Mesendoderm (in vitro differentiated cells): ENCODE data around the gene DEAF1.

Source experiments
- DNase-seq: peaks from one replicate; pipeline ENCODE4 v3.0.0; 2013
- H2AK5ac ChIP-seq: 2 replicates; pipeline ENCODE4 v1.6.1; 2013; ENCODE audit warnings: low read length, inconsistent platforms
- H2BK120ac ChIP-seq: 2 replicates; pipeline ENCODE4 v1.6.1; 2013; ENCODE audit warnings: low read depth, mild to moderate bottlenecking, low read length, moderate library complexity, mixed read lengths
- H2BK15ac ChIP-seq: replicated peaks from 2 replicates; pipeline ENCODE4 v1.6.1; 2013; ENCODE audit warnings: low read depth, mild to moderate bottlenecking, moderate library complexity
- H2BK5ac ChIP-seq: 2 replicates; pipeline ENCODE4 v1.6.1; 2013; ENCODE audit warnings: low read length, inconsistent platforms
- H3K18ac ChIP-seq: 2 replicates; pipeline ENCODE4 v1.6.1; 2013; ENCODE audit warnings: mild to moderate bottlenecking, low read length, mixed read lengths
- H3K23ac ChIP-seq: one replicate; pipeline ENCODE4 v1.6.1; 2013; ENCODE audit warnings: low read length
- H3K27ac ChIP-seq: 2 replicates; pipeline ENCODE4 v1.5.1; 2013; ENCODE audit warnings: low read depth, mild to moderate bottlenecking, inconsistent platforms, low read length, moderate library complexity
- H3K27me3 ChIP-seq: 2 replicates; pipeline ENCODE4 v1.6.1; 2013; ENCODE audit warnings: low read length, control low read depth, mild to moderate bottlenecking, inconsistent platforms; ENCODE audit not compliant: insufficient read depth, poor library complexity
- H3K36me3 ChIP-seq: 2 replicates; pipeline ENCODE4 v1.6.1; 2013; ENCODE audit warnings: low read length, inconsistent platforms; ENCODE audit not compliant: control insufficient read depth, insufficient read depth
- H3K4ac ChIP-seq: one replicate; pipeline ENCODE4 v1.6.1; 2013; ENCODE audit warnings: low read depth, mild to moderate bottlenecking, low read length, moderate library complexity
- H3K4me1 ChIP-seq: 2 replicates; pipeline ENCODE4 v1.6.1; 2013; ENCODE audit warnings: low read depth, low read length, inconsistent platforms; ENCODE audit not compliant: control insufficient read depth
- H3K4me2 ChIP-seq: 2 replicates; pipeline ENCODE4 v1.6.1; 2013; ENCODE audit warnings: low read length
- H3K4me3 ChIP-seq: 2 replicates; pipeline ENCODE4 v1.5.1; 2013; ENCODE audit warnings: mild to moderate bottlenecking, low read length
- H3K56ac ChIP-seq: one replicate; pipeline ENCODE4 v1.6.1; 2013; ENCODE audit warnings: low read length
- H3K79me1 ChIP-seq: 2 replicates; pipeline ENCODE4 v1.6.1; 2013; ENCODE audit warnings: low read length, inconsistent platforms
- H3K79me2 ChIP-seq: 2 replicates; pipeline ENCODE4 v1.6.1; 2013; ENCODE audit warnings: mild to moderate bottlenecking, low read length; ENCODE audit not compliant: control insufficient read depth, insufficient read depth
- H3K9ac ChIP-seq: 2 replicates; pipeline ENCODE4 v1.6.1; 2013; ENCODE audit warnings: low read length, inconsistent platforms
- H4K5ac ChIP-seq: one replicate; pipeline ENCODE4 v1.6.1; 2013; ENCODE audit warnings: low read length
- H4K8ac ChIP-seq: one replicate; pipeline ENCODE4 v1.6.1; 2013; ENCODE audit warnings: low read depth, mild to moderate bottlenecking, control low read depth, low read length, moderate library complexity
- WGBS: extraction: QIAGEN DNeasy Blood & Tissue Kit; methylation state at CpG from one replicate; pipeline ENCODE4 v1.1.7; 2013; ENCODE audit warnings: low lambda C conversion rate, missing lambda C conversion rate; ENCODE audit not compliant: insufficient coverage; ENCODE audit errors: extremely low coverage; 5-methylcytosine and 5-hydroxymethylcytosine counted together

DEAF1 gene

DNA sequence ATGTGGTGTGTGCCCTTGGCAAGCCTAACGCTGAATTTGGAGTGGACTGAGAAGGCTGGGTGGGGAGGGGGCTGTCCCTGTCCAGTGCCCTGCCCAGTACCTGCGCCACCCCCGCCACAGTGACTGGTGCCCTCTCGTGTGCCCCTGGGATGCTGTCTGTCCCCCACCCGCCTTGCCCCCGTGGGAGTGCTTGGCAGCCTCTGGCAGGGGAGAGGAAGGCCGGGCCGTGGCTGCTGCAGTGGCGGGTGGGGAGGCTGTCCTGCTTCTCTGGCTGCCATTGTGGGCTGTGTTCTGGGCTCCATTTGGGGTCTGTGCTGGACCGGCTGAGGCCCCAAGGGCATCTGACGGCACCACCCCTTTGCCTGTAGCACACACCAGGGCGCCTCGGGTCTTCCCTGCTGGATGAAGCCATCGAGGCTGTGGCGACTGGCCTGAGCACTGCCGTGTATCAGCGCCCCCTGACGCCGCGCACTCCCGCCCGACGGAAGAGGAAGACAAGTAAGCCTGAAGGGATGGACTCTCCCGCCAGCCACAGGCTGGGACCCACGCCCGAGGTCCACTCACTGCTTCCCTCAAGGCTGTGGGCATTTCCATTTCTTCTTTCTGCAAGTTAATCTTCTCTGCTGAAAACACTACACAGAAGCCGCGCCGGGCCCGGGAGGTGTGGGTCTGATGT, 96.9 kb downstream of the DEAF1 start:
- no peak overlapping the region for H3K4me2 ChIP-seq
- H3K79me2 ChIP-seq = no peaks in the 10 kb centered on the region
- H2AK5ac ChIP-seq = no peak overlapping the region
- H2BK15ac ChIP-seq = no peak overlapping the region
- no peaks in the 10 kb centered on the region for H3K4me1 ChIP-seq
- H3K27me3 ChIP-seq = no peaks in the 10 kb centered on the region
- H3K36me3 ChIP-seq = peaks cover 32% of the 10 kb centered on the region
- no CpG with 5 or more reads among the region's 30 CpGs for WGBS
- H3K4me3 ChIP-seq = no peak overlapping the region
- H3K79me1 ChIP-seq = peaks cover 5% of the 10 kb centered on the region
- H4K5ac ChIP-seq = no peak overlapping the region
- H3K18ac ChIP-seq = no peak overlapping the region
- no peak overlapping the region for H4K8ac ChIP-seq
- no peak overlapping the region for H3K9ac ChIP-seq
- H2BK5ac ChIP-seq = no peak overlapping the region
- DNase-seq = no peak
- H3K27ac ChIP-seq = no peak overlapping the region
- H3K56ac ChIP-seq = no peak overlapping the region
- H3K4ac ChIP-seq = no peak overlapping the region
- no peak overlapping the region for H3K23ac ChIP-seq
- H2BK120ac ChIP-seq = no peak overlapping the region

- H3K4me3 ChIP-seq = no peak overlapping the region
- H3K18ac ChIP-seq = no peak overlapping the region
- H3K23ac ChIP-seq = no peak overlapping the region
- H3K79me1 ChIP-seq = peaks cover 5% of the 10 kb centered on the region
- H3K27me3 ChIP-seq = no peaks in the 10 kb centered on the region
- H3K56ac ChIP-seq = no peak overlapping the region
- no peaks in the 10 kb centered on the region for H3K79me2 ChIP-seq
- H3K4me1 ChIP-seq = no peaks in the 10 kb centered on the region
- H2BK15ac ChIP-seq = no peak overlapping the region
- no peak overlapping the region for H2BK5ac ChIP-seq
- WGBS = no CpG with 5 or more reads among the region's 29 CpGs
- DNase-seq = peak; percentile 41
- no peak overlapping the region for H4K5ac ChIP-seq
- H4K8ac ChIP-seq = no peak overlapping the region
- H3K9ac ChIP-seq = no peak overlapping the region
- H3K36me3 ChIP-seq = peaks cover 37% of the 10 kb centered on the region
- H3K4ac ChIP-seq = no peak overlapping the region
- no peak overlapping the region for H2AK5ac ChIP-seq
- H2BK120ac ChIP-seq = no peak overlapping the region
- H3K27ac ChIP-seq = no peak overlapping the region
- no peak overlapping the region for H3K4me2 ChIP-seq
Observed at GRCh38 chr11:597166-597725, 97.8 kb downstream of the DEAF1 start.

GRCh38 chr11:596374-596773, 98.6 kb downstream of the DEAF1 start:
- H3K36me3 ChIP-seq = peaks cover 34% of the 10 kb centered on the region
- H3K4me3 ChIP-seq = no peak overlapping the region
- no peak overlapping the region for H4K8ac ChIP-seq
- H3K4me2 ChIP-seq = no peak overlapping the region
- H3K23ac ChIP-seq = no peak overlapping the region
- H2BK15ac ChIP-seq = no peak overlapping the region
- peaks cover 5% of the 10 kb centered on the region for H3K79me1 ChIP-seq
- DNase-seq = no peak
- H4K5ac ChIP-seq = no peak overlapping the region
- H2AK5ac ChIP-seq = no peak overlapping the region
- no peak overlapping the region for H3K56ac ChIP-seq
- H3K4me1 ChIP-seq = no peaks in the 10 kb centered on the region
- no peaks in the 10 kb centered on the region for H3K79me2 ChIP-seq
- H2BK120ac ChIP-seq = no peak overlapping the region
- no CpG with 5 or more reads among the region's 10 CpGs for WGBS
- H3K9ac ChIP-seq = no peak overlapping the region
- no peak overlapping the region for H3K18ac ChIP-seq
- no peak overlapping the region for H3K4ac ChIP-seq
- no peak overlapping the region for H2BK5ac ChIP-seq
- no peaks in the 10 kb centered on the region for H3K27me3 ChIP-seq
- no peak overlapping the region for H3K27ac ChIP-seq

- Histone ChIP-seq H3K27me3 (no peaks in the 10 kb centered on the region), H2AK5ac (no peak overlapping the region), H3K9ac (no peak overlapping the region), H3K23ac (no peak overlapping the region), H3K27ac (no peak overlapping the region), H3K4me1 (no peaks in the 10 kb centered on the region), H2BK120ac (no peak overlapping the region), H3K56ac (no peak overlapping the region), H3K4me3 (no peak overlapping the region), H2BK15ac (no peak overlapping the region), H3K36me3 (peaks cover 34% of the 10 kb centered on the region), H4K5ac (no peak overlapping the region), H3K4me2 (no peak overlapping the region), H4K8ac (no peak overlapping the region), H3K18ac (no peak overlapping the region), H3K79me2 (no peaks in the 10 kb centered on the region), H3K4ac (no peak overlapping the region), H3K79me1 (peaks cover 5% of the 10 kb centered on the region), H2BK5ac (no peak overlapping the region)
- no peak for DNase-seq
- WGBS = no CpG with 5 or more reads among the region's 10 CpGs
Observed at GRCh38 chr11:595400-595799, 99.6 kb downstream of the DEAF1 start.
